SK-N-SH (cell line): Measurements from ENCODE around the gene WWC1. TPM values are rescaled to one million over a fixed set of nuclear protein-coding genes. Genes with fewer than 3 reads are reported as not detected.

Experiments
- CTCF ChIA-PET: fragments of 300-600, 350-600 bp; formaldehyde crosslinking; extraction: SDS; loops from one replicate; lab custom pipeline; 2021; lab: Yijun Ruan, JAX
- POLR2A ChIA-PET: fragments of 350-600 bp; sonication (Branson Sonifier 250); formaldehyde crosslinking; extraction: SDS; loops from one replicate; lab custom pipeline; 2020; ENCODE audit warnings: antibody characterized with exemption, inconsistent platforms; lab: Yijun Ruan, JAX
- DNase-seq: peaks from one replicate; pipeline ENCODE4 v3.0.0; 2012
- H2AFZ ChIP-seq: fragments of 200-600 bp; sonication (generic); 2 replicates; pipeline ENCODE4 v1.8.1; 2016; ENCODE audit warnings: antibody characterized with exemption, mild to moderate bottlenecking, low read depth
- H3F3A ChIP-seq: fragments of 200-600 bp; sonication (generic); replicated peaks from 2 replicates; pipeline ENCODE3; 2016; ENCODE audit warnings: antibody characterized with exemption, mild to moderate bottlenecking; ENCODE audit not compliant: insufficient read depth
- H3K27ac ChIP-seq, 2 experiments: fragments of 200-500 bp in 1 of 2; fragments of 200-600 bp in 1 of 2; sonication (Bioruptor generic) in 1 of 2; sonication (generic), shearing (Covaris generic) in 1 of 2; 2 replicates each; pipeline versions ENCODE4 v1.5.1 to v1.6.1; 2014 to 2016; ENCODE audit warnings: low read depth in 2 of 2, inconsistent platforms in 1 of 2, low read length in 1 of 2, mild to moderate bottlenecking in 1 of 2, mixed read lengths in 1 of 2
- H3K27me3 ChIP-seq: fragments of 200-600 bp; sonication (generic), shearing (Covaris generic); 2 replicates; pipeline ENCODE4 v1.6.1; 2016; ENCODE audit warnings: mixed run types; ENCODE audit not compliant: insufficient read depth
- H3K36me3 ChIP-seq, 2 experiments: fragments of 200-500 bp in 1 of 2; fragments of 200-600 bp in 1 of 2; sonication (Bioruptor generic) in 1 of 2; sonication (generic) in 1 of 2; replicated peaks in 1 of 2; 2 replicates each; pipeline versions ENCODE3 to v1.5.1; 2014 to 2016; ENCODE audit warnings: low read length in 1 of 2, mild to moderate bottlenecking in 1 of 2; ENCODE audit not compliant: insufficient read depth in 2 of 2, control insufficient read depth in 1 of 2
- H3K4me1 ChIP-seq, 2 experiments: fragments of 200-500 bp in 1 of 2; fragments of 200-600 bp in 1 of 2; sonication (Bioruptor generic) in 1 of 2; sonication (generic), shearing (Covaris generic) in 1 of 2; 2 replicates each; pipeline versions ENCODE4 v1.5.1 to v1.6.1; 2014 to 2016; ENCODE audit warnings: low read depth in 1 of 2, low read length in 1 of 2, mixed run types in 1 of 2; ENCODE audit not compliant: insufficient read depth in 2 of 2, control insufficient read depth in 1 of 2
- H3K4me2 ChIP-seq: fragments of 200-600 bp; sonication (generic), shearing (Covaris generic); 2 replicates; pipeline ENCODE4 v1.6.1; 2017; ENCODE audit warnings: mixed run types
- H3K4me3 ChIP-seq, 2 experiments: fragments of 200-500 bp in 1 of 2; fragments of 200-600 bp in 1 of 2; sonication (Bioruptor generic) in 1 of 2; sonication (generic), shearing (Covaris generic) in 1 of 2; 2 replicates each; pipeline versions ENCODE4 v1.5.1 to v1.8.1; 2014 to 2016; ENCODE audit warnings: low read depth in 2 of 2, inconsistent platforms in 1 of 2, low read length in 1 of 2, mild to moderate bottlenecking in 1 of 2, mixed read lengths in 1 of 2, moderate library complexity in 1 of 2
- H3K79me2 ChIP-seq: fragments of 200-600 bp; sonication (generic); 2 replicates; pipeline ENCODE4 v1.8.1; 2017; ENCODE audit warnings: mild to moderate bottlenecking; ENCODE audit not compliant: insufficient read depth
- H3K9ac ChIP-seq: fragments of 200-600 bp; sonication (generic); 2 replicates; pipeline ENCODE4 v1.6.1; 2017; ENCODE audit warnings: mixed run types
- H3K9me2 ChIP-seq: fragments of 200-600 bp; sonication (generic); 2 replicates; pipeline ENCODE4 v1.6.1; 2017; ENCODE audit warnings: mixed run types
- H3K9me3 ChIP-seq: fragments of 200-600 bp; sonication (generic); 2 replicates; pipeline ENCODE4 v1.6.1; 2017; ENCODE audit warnings: mixed run types, mild to moderate bottlenecking, moderate library complexity
- H4K20me1 ChIP-seq: fragments of 200-600 bp; sonication (generic); 2 replicates; pipeline ENCODE4 v1.6.1; 2017; ENCODE audit warnings: mild to moderate bottlenecking, mixed run types; ENCODE audit not compliant: insufficient read depth
- CHD2 ChIP-seq: fragments of 150-350 bp; IDR thresholded peaks from 2 replicates; pipeline ENCODE4 v1.6.1; 2018; ENCODE audit warnings: low read length; ENCODE audit not compliant: partially characterized antibody
- GABPA ChIP-seq: IDR thresholded peaks from 2 replicates; pipeline ENCODE4 v1.4.0; 2012; ENCODE audit warnings: low read depth, mild to moderate bottlenecking
- MXI1 ChIP-seq: IDR thresholded peaks from 2 replicates; pipeline ENCODE4 v1.6.1; 2012; ENCODE audit warnings: mild to moderate bottlenecking, low read depth, low read length, improper control_type of control experiment
- NFIC ChIP-seq: IDR thresholded peaks from 2 replicates; pipeline ENCODE4 v1.4.0; 2012; ENCODE audit warnings: borderline replicate concordance
- RXRA ChIP-seq: IDR thresholded peaks from 2 replicates; pipeline ENCODE4 v1.4.0; 2012; ENCODE audit warnings: low read depth, mild to moderate bottlenecking, borderline replicate concordance
- SIN3A ChIP-seq: IDR thresholded peaks from 2 replicates; pipeline ENCODE4 v1.6.1; 2012; ENCODE audit warnings: low read depth, mild to moderate bottlenecking, low read length, moderate library complexity, borderline replicate concordance
- TAF1 ChIP-seq: IDR thresholded peaks from 2 replicates; pipeline ENCODE4 v1.6.1; 2012; ENCODE audit warnings: low read depth, mild to moderate bottlenecking, low read length, moderate library complexity, borderline replicate concordance
- TEAD4 ChIP-seq: IDR thresholded peaks from 2 replicates; pipeline ENCODE4 v1.4.0; 2012; ENCODE audit warnings: mild to moderate bottlenecking, borderline replicate concordance; ENCODE audit not compliant: insufficient read depth
- USF1 ChIP-seq: IDR thresholded peaks from 2 replicates; pipeline ENCODE4 v1.4.0; 2012; ENCODE audit warnings: low read depth, borderline replicate concordance
- WGBS: methylation state at CpG from one replicate; pipeline ENCODE4 v1.1.6; 2017; ENCODE audit warnings: low lambda C conversion rate; 5-methylcytosine and 5-hydroxymethylcytosine counted together
- polyA plus RNA-seq, 3 experiments: library from polyadenylated mRNA; depleted of rRNA; stranded (reverse); fragments of >200 nt; gene quantifications; 2 replicates each; pipeline ENCODE4 v1.2.3, GENCODE V29; 2012
- TF ChIP-seq, protein P1 (sequence below): fragments of 200-600 bp; sonication (generic); IDR thresholded peaks from 2 replicates; pipeline ENCODE4 v1.6.1; 2017; ENCODE audit warnings: antibody characterized with exemption, mild to moderate bottlenecking, moderate library complexity
- TF ChIP-seq, protein P2 (sequence below): IDR thresholded peaks from 2 replicates; pipeline ENCODE4; 2012
- TF ChIP-seq, protein P3 (sequence below): IDR thresholded peaks from 2 replicates; pipeline ENCODE4 v1.6.1; 2012; ENCODE audit warnings: mild to moderate bottlenecking, low read depth, low read length, moderate library complexity

Gene WWC1
- polyA plus RNA-seq, 1 of the 3 experiments (the other 2 are of a cell fraction): 16.9 TPM

- TF ChIP-seq SIN3A (no peak), USF1 (no peak), TAF1 (no peak), TEAD4 (peak; percentile 56; the same call in 1 of the 2 replicates), MXI1 (no peak)
- TF ChIP-seq, protein P1, sequence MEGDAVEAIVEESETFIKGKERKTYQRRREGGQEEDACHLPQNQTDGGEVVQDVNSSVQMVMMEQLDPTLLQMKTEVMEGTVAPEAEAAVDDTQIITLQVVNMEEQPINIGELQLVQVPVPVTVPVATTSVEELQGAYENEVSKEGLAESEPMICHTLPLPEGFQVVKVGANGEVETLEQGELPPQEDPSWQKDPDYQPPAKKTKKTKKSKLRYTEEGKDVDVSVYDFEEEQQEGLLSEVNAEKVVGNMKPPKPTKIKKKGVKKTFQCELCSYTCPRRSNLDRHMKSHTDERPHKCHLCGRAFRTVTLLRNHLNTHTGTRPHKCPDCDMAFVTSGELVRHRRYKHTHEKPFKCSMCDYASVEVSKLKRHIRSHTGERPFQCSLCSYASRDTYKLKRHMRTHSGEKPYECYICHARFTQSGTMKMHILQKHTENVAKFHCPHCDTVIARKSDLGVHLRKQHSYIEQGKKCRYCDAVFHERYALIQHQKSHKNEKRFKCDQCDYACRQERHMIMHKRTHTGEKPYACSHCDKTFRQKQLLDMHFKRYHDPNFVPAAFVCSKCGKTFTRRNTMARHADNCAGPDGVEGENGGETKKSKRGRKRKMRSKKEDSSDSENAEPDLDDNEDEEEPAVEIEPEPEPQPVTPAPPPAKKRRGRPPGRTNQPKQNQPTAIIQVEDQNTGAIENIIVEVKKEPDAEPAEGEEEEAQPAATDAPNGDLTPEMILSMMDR: no peak
Measured at GRCh38 chr5:168364151-168364661, 72.8 kb downstream of the WWC1 start (continued).

DNA sequence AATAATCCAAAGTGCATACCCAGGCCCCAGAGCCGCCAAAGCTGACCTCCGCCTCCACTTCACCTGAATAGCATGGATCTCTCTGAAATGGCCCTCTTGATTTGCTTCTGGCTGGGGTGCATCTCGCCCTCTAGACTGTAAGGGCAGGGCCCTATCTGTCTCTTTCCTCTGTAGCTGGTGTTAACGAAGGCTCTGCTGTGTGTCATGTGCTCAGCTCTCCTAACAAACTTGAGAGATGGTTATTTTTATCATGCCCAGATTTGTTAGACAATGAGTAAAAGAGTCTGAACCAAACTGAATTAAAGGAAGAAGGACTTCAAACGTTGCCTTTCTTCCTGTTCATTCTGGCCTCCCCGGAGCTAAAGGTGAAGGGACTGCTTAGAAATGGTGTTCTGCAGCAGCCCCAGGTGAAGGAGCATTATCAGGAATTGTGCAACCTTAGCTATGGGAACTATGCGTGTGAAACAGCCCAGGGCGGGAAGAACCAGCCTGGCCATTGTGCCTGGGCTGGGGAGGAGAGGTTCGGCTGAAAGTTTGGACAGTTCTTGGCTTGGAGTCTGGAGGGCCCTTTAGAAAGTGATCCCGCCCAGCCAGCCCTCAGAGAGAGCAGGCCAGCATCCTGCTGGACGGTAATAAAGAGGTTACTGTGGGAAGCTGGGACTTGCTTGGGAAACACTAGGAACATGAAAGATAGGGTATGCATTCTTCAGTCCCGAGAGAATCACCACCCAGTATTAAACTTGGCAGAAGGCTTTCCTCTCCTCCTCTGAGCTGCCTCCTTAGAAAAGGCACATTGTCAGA is 73.5 kb downstream of the WWC1 start:
- peak overlapping the region in 1 of 2 experiments; percentile 98; a peak in 2 of 4 replicates for H3K27ac ChIP-seq
- peak overlapping the region; percentile 68; the same call in 1 of the 2 replicates for H3K9ac ChIP-seq
- H3K36me3 ChIP-seq: no peaks in the 10 kb centered on the region
- H3K79me2 ChIP-seq: peaks cover 41% of the 10 kb centered on the region; the same call in 1 of the 2 replicates
- H3K4me1 ChIP-seq: peaks cover 2 to 10% of the 10 kb centered on the region in 2 experiments; a peak in 3 of 4 replicates
- H2AFZ ChIP-seq: no peak overlapping the region
- peaks cover 27% of the 10 kb centered on the region for H3F3A ChIP-seq
- H3K9me2 ChIP-seq: no peaks in the 10 kb centered on the region
- H3K4me2 ChIP-seq: peak overlapping the region; percentile 74
- no peaks in the 10 kb centered on the region for H3K27me3 ChIP-seq
- DNase-seq: no peak
- TF ChIP-seq RXRA: no peak
- TF ChIP-seq, protein P2, sequence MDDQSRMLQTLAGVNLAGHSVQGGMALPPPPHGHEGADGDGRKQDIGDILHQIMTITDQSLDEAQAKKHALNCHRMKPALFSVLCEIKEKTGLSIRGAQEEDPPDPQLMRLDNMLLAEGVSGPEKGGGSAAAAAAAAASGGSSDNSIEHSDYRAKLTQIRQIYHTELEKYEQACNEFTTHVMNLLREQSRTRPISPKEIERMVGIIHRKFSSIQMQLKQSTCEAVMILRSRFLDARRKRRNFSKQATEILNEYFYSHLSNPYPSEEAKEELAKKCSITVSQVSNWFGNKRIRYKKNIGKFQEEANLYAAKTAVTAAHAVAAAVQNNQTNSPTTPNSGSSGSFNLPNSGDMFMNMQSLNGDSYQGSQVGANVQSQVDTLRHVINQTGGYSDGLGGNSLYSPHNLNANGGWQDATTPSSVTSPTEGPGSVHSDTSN: no peak
- no peak for TF ChIP-seq GABPA
- TF ChIP-seq, protein P3, sequence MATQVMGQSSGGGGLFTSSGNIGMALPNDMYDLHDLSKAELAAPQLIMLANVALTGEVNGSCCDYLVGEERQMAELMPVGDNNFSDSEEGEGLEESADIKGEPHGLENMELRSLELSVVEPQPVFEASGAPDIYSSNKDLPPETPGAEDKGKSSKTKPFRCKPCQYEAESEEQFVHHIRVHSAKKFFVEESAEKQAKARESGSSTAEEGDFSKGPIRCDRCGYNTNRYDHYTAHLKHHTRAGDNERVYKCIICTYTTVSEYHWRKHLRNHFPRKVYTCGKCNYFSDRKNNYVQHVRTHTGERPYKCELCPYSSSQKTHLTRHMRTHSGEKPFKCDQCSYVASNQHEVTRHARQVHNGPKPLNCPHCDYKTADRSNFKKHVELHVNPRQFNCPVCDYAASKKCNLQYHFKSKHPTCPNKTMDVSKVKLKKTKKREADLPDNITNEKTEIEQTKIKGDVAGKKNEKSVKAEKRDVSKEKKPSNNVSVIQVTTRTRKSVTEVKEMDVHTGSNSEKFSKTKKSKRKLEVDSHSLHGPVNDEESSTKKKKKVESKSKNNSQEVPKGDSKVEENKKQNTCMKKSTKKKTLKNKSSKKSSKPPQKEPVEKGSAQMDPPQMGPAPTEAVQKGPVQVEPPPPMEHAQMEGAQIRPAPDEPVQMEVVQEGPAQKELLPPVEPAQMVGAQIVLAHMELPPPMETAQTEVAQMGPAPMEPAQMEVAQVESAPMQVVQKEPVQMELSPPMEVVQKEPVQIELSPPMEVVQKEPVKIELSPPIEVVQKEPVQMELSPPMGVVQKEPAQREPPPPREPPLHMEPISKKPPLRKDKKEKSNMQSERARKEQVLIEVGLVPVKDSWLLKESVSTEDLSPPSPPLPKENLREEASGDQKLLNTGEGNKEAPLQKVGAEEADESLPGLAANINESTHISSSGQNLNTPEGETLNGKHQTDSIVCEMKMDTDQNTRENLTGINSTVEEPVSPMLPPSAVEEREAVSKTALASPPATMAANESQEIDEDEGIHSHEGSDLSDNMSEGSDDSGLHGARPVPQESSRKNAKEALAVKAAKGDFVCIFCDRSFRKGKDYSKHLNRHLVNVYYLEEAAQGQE: peak; percentile 88
- TF ChIP-seq TAF1: no peak
- TF ChIP-seq CHD2: no peak
- TF ChIP-seq NFIC: no peak
- TF ChIP-seq, all 33 proteins: peak for 1
- H3K9me3 ChIP-seq: no peaks in the 10 kb centered on the region
- WGBS: 72% methylated on average over 12 of the region's 12 CpGs
- POLR2A ChIA-PET: no interaction called here
- CTCF ChIA-PET: no interaction called here
- no peaks in the 10 kb centered on the region for H4K20me1 ChIP-seq
- H3K4me3 ChIP-seq: no peak overlapping the region
